Measurements from ENCODE around the gene EXOC4.

- TF ChIP-seq POLR2A (IDR thresholded peaks at IDR 0.05; ENCODE audit: low read length), result no peak
- TF ChIP-seq GATA1 (IDR thresholded peaks at IDR 0.05; ENCODE audit: low read depth, low read length), result no peak
These were observed 47.2 kb downstream of the EXOC4 start for GRCh38 chr7:133300088-133300487.

Measured in erythroblast (primary cell).